ENCODE measurements around the gene LIF.

LIF gene

GRCh38 chr22:30247974-30248373 is 1.4 kb upstream of the LIF start:
- in situ Hi-C loops (cut with MboI; ENCODE audit: low pct_unique_long_range_greater_than_20kb, low sequenced_read_pairs, unreplicated experiment) = no loop called here
- TF ChIP-seq, protein P1, sequence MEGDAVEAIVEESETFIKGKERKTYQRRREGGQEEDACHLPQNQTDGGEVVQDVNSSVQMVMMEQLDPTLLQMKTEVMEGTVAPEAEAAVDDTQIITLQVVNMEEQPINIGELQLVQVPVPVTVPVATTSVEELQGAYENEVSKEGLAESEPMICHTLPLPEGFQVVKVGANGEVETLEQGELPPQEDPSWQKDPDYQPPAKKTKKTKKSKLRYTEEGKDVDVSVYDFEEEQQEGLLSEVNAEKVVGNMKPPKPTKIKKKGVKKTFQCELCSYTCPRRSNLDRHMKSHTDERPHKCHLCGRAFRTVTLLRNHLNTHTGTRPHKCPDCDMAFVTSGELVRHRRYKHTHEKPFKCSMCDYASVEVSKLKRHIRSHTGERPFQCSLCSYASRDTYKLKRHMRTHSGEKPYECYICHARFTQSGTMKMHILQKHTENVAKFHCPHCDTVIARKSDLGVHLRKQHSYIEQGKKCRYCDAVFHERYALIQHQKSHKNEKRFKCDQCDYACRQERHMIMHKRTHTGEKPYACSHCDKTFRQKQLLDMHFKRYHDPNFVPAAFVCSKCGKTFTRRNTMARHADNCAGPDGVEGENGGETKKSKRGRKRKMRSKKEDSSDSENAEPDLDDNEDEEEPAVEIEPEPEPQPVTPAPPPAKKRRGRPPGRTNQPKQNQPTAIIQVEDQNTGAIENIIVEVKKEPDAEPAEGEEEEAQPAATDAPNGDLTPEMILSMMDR (IDR thresholded peaks at IDR 0.05; ENCODE audit: extremely low read depth, insufficient read depth, missing control alignments) = no peak
- no peak for DNase-seq (ENCODE audit: low spot score)

DNA sequence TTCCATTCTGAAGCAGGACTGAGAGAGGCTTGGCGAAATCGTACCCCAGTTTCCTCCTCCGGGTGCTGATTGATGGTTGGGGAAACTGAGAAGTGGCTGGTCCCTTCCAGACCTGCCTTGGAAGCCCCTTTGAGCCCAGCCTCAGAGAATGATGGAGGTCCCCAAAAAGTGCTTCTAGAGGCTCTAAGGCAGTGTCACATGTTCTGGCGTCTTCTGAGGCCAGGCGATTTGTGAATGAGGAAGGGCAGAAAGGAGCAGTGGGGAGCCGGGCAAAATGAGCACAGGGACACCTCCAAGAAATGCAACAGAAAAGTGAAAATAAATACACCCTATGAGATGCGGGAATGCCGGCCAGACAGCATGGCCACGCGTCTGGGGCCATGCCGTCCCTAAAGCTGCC is 1.0 kb upstream of the LIF start:
- in situ Hi-C loops (cut with MboI; ENCODE audit: low pct_unique_long_range_greater_than_20kb, low sequenced_read_pairs, unreplicated experiment) = no loop called here
- TF ChIP-seq, protein P1 (IDR thresholded peaks at IDR 0.05; ENCODE audit: extremely low read depth, insufficient read depth, missing control alignments) = no peak
- no peak for DNase-seq (ENCODE audit: low spot score)

DNA sequence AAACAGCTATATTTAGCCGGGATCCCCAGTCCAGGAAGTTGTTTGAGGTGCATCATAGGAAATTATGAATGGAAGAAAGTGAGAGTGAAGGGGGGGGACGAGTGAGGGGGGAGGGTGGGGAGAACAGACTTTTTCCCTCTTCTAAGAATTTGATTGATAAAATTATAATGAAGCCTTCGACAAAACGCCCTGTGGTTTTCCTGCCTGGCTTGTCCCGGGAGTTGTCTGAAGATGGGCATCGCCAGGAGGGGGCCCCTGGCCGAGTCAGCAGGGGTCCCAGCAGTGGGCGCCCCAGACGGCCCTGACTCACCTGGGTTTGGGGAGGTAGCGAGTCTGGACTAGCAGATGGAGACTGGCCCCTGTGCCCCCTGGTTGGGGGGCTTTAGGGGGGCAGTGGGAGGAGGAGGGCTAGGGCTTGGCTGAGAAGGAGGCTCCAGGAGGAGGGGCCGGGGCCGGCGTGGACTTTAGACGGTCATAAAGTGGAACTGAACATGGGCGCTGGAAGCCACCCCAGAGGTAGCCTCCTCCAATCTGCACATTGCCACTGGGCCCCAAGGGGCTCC is 336 bp upstream of the LIF start:
- TF ChIP-seq, protein P1 (IDR thresholded peaks at IDR 0.05; ENCODE audit: extremely low read depth, insufficient read depth, missing control alignments) = no peak
- DNase-seq (ENCODE audit: low spot score) = no peak
- in situ Hi-C loops (cut with MboI; ENCODE audit: low pct_unique_long_range_greater_than_20kb, low sequenced_read_pairs, unreplicated experiment) = no loop called here

- in situ Hi-C loops (cut with MboI; ENCODE audit: low pct_unique_long_range_greater_than_20kb, low sequenced_read_pairs, unreplicated experiment) = no loop called here
- DNase-seq (ENCODE audit: low spot score) = no peak
Measured at GRCh38 chr22:30245181-30245984, 1.2 kb downstream of the LIF start.

GRCh38 chr22:30244641-30245040 is 1.9 kb downstream of the LIF start:
- TF ChIP-seq, protein P1 (IDR thresholded peaks at IDR 0.05; ENCODE audit: extremely low read depth, insufficient read depth, missing control alignments) = no peak
- in situ Hi-C loops (cut with MboI; ENCODE audit: low pct_unique_long_range_greater_than_20kb, low sequenced_read_pairs, unreplicated experiment) = no loop called here

More at GRCh38 chr22:30245181-30245984, 1.2 kb downstream of the LIF start:
- TF ChIP-seq, protein P1 (IDR thresholded peaks at IDR 0.05; ENCODE audit: extremely low read depth, insufficient read depth, missing control alignments) = no peak

DNA sequence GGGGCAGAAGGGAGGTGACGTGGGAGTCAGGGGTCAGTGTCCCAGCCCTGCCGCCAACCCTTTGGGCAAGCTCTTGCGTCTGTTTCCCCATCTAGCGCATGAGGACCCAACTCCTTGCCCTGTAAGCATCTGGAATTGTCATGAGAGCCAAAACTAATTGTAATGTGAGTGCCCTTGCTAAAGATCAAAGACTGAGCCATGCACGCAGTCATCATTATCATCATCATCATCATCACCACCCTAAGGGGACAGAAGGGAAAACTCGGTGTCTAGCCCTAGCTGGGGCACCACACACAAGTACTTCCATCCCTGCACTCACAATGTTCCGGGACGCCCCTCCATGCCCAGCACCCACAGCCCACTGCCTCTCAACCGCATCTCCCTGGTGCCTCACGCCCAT is 2.5 kb downstream of the LIF start:
- in situ Hi-C loops (cut with MboI; ENCODE audit: low pct_unique_long_range_greater_than_20kb, low sequenced_read_pairs, unreplicated experiment) = no loop called here
- TF ChIP-seq, protein P1 (IDR thresholded peaks at IDR 0.05; ENCODE audit: extremely low read depth, insufficient read depth, missing control alignments) = no peak
- no peak for DNase-seq (ENCODE audit: low spot score)

More at GRCh38 chr22:30244641-30245040, 1.9 kb downstream of the LIF start:
- DNase-seq (ENCODE audit: low spot score) = no peak
